HCT116 (cell line): ENCODE results near the gene KCNH2. TPM values are rescaled to one million over a fixed set of nuclear protein-coding genes. Genes with fewer than 3 reads are reported as not detected.

Experiments used
- ATAC-seq: fragments of 200-7000 bp; cut with Tn5 transposase; 2 replicates; pipeline ENCODE4 v1.9.1; 2020; ENCODE audit warnings: mild to moderate bottlenecking, moderate library complexity
- BruUV-seq: library from RNA; stranded (reverse); fragments of 400-500 nt; replicated peaks from 2 replicates; lab custom pipeline; 2021; lab: Mats Ljungman, UMichigan
- CTCF ChIA-PET: fragments of 300-600 bp; sonication (Branson Sonifier 250); formaldehyde crosslinking; loops from one replicate; lab custom pipeline; 2021; ENCODE audit warnings: antibody characterized with exemption; lab: Charles Lee
- POLR2A ChIA-PET: fragments of 300-600, 350-600 bp; sonication (Branson Sonifier 250); formaldehyde crosslinking; loops from one replicate; lab custom pipeline; 2021; ENCODE audit warnings: antibody characterized with exemption; lab: Charles Lee
- RAD21 ChIA-PET, 2 experiments: fragments of 300-600 bp; sonication (Branson Sonifier 250); formaldehyde crosslinking; loops; one replicate each; lab custom pipeline; 2023; ENCODE audit warnings: low total read pairs in 2 of 2; ENCODE audit not compliant: uncharacterized antibody in 2 of 2, unreplicated experiment in 2 of 2, low non-redundant PET in 1 of 2; lab: Charles Lee
- DNase-seq: peaks from one replicate; pipeline ENCODE4 v3.0.0-alpha.2; 2010; ENCODE audit warnings: low read depth, low spot score
- H2AFZ ChIP-seq: fragments of 200-600 bp; shearing (Covaris generic), sonication (generic); 2 replicates; pipeline ENCODE4 v1.6.1; 2017; ENCODE audit warnings: low read depth, mixed run types, mixed read lengths, antibody characterized with exemption, low read length; ENCODE audit not compliant: poor library complexity, severe bottlenecking
- H3K27ac ChIP-seq: 2 replicates; pipeline ENCODE4 v1.5.1; 2012; ENCODE audit warnings: low read depth, low read length
- H3K27me3 ChIP-seq: fragments of 200-600 bp; sonication (generic); 2 replicates; pipeline ENCODE4 v1.6.1; 2016; ENCODE audit warnings: mixed run types, low read length, mixed read lengths; ENCODE audit not compliant: insufficient read depth
- H3K36me3 ChIP-seq, 2 experiments: fragments of 200-500 bp in 1 of 2; fragments of 200-600 bp in 1 of 2; sonication (Bioruptor generic) in 1 of 2; sonication (generic) in 1 of 2; 2 replicates each; pipeline versions ENCODE4 v1.5.1 to v1.6.1; 2014 to 2016; ENCODE audit warnings: low read length in 2 of 2, inconsistent platforms in 1 of 2, mixed read lengths in 1 of 2, mixed run types in 1 of 2; ENCODE audit not compliant: insufficient read depth in 2 of 2, control insufficient read depth in 1 of 2
- H3K4me1 ChIP-seq, 2 experiments: fragments of 200-600 bp in 1 of 2; sonication (generic) in 1 of 2; 2 replicates each; pipeline versions ENCODE4 v1.5.1 to v1.6.1; 2012 to 2017; ENCODE audit warnings: low read length in 2 of 2, inconsistent platforms in 1 of 2, mild to moderate bottlenecking in 1 of 2, mixed read lengths in 1 of 2, mixed run types in 1 of 2, moderate library complexity in 1 of 2; ENCODE audit not compliant: insufficient read depth in 2 of 2, control insufficient read depth in 1 of 2
- H3K4me2 ChIP-seq: fragments of 200-600 bp; sonication (generic); 2 replicates; pipeline ENCODE4 v1.6.1; 2017; ENCODE audit warnings: mixed run types, low read length, mixed read lengths
- H3K4me3 ChIP-seq, 2 experiments: fragments of 200-600 bp in 1 of 2; sonication (generic) in 1 of 2; replicated peaks in 1 of 2; 2 replicates each; pipeline ENCODE4 v1.5.1; 2011 to 2016; ENCODE audit warnings: low read length in 2 of 2, control low read depth in 1 of 2, low read depth in 1 of 2, mild to moderate bottlenecking in 1 of 2, mixed read lengths in 1 of 2, mixed run types in 1 of 2
- H3K79me2 ChIP-seq: fragments of 200-600 bp; sonication (generic); 2 replicates; pipeline ENCODE4 v1.6.1; 2017; ENCODE audit warnings: mild to moderate bottlenecking, mixed run types, low read length, moderate library complexity, mixed read lengths; ENCODE audit not compliant: insufficient read depth
- H3K9ac ChIP-seq: fragments of 200-600 bp; sonication (generic); 2 replicates; pipeline ENCODE4 v1.6.1; 2016; ENCODE audit warnings: low read length, mixed read lengths
- H3K9me2 ChIP-seq: fragments of 200-600 bp; sonication (generic), shearing (Covaris generic); 2 replicates; pipeline ENCODE4 v1.6.1; 2017; ENCODE audit warnings: mixed run types, mild to moderate bottlenecking, moderate library complexity; ENCODE audit not compliant: insufficient read depth
- H3K9me3 ChIP-seq, 2 experiments: fragments of 200-500 bp in 1 of 2; fragments of 200-600 bp in 1 of 2; sonication (Bioruptor generic) in 1 of 2; sonication (generic) in 1 of 2; 2 replicates each; pipeline ENCODE4 v1.6.1; 2014 to 2017; ENCODE audit warnings: low read length in 2 of 2, mixed read lengths in 2 of 2, inconsistent platforms in 1 of 2, low read depth in 1 of 2, mild to moderate bottlenecking in 1 of 2, mixed run types in 1 of 2, moderate library complexity in 1 of 2; ENCODE audit not compliant: control insufficient read depth in 1 of 2, insufficient read depth in 1 of 2
- H4K20me1 ChIP-seq: fragments of 200-600 bp; sonication (generic), shearing (Covaris generic); 2 replicates; pipeline ENCODE4 v1.6.1; 2017; ENCODE audit warnings: mixed run types, mild to moderate bottlenecking, moderate library complexity; ENCODE audit not compliant: insufficient read depth
- CEBPB ChIP-seq: IDR thresholded peaks from 2 replicates; pipeline ENCODE4 v1.6.1; 2012; ENCODE audit warnings: low read depth
- ELF1 ChIP-seq: IDR thresholded peaks from 2 replicates; pipeline ENCODE4 v1.6.1; 2012; ENCODE audit warnings: low read depth, borderline replicate concordance
- ZNF274 ChIP-seq: fragments of 200-500 bp; sonication (Bioruptor generic); IDR thresholded peaks from 2 replicates; pipeline ENCODE4 v1.6.1; 2014; ENCODE audit warnings: mild to moderate bottlenecking, low read depth, low read length, inconsistent platforms
- intact Hi-C: fragments of 100-400 bp; cut with micrococcal nuclease; formaldehyde crosslinking; loops from 2 replicates; pipeline ENCODE4 v1.10.0; 2022
- total RNA-seq: library from RNA; stranded (reverse); gene quantifications from one replicate; pipeline ENCODE4 v1.2.1, GENCODE V29; 2021; ENCODE audit not compliant: unreplicated experiment
- TF ChIP-seq, protein P1 (sequence below): IDR thresholded peaks from 2 replicates; pipeline ENCODE4 v1.6.1; 2011; ENCODE audit warnings: mild to moderate bottlenecking, low read length, moderate library complexity; ENCODE audit not compliant: insufficient replicate concordance; ENCODE audit errors: extremely low read depth

The KCNH2 gene
- total RNA-seq, 1 experiment from 2014 or later, result 9.7 TPM

DNA sequence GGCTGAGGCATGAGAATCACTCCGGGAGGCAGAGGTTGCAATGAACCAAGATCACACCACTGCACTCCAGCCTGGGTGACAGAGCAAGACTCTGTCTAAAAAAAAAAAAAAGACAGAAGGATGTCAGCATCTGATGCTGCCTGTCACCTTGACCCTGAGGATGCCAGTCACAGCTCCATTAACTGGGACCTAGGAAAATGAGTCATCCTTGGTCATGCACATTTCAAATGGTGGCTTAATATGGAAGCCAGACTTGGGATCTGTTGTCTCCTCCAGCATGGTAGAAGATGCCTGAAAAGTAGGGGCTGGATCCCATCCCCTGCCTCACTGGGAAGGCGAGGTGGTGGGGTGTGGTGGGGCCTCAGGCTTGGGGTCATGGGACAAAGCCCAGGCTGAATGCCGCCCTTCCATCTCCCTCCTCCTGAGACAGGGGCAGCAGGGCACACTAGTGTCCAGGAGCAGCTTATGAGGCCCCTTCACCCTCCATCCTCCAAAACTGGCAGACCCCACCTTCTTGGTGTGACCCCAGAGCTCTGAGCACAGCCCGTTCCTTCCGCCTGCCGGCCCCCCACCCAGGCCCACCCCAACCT, 14.0 kb upstream of the KCNH2 start:
- Histone ChIP-seq H3K79me2 (no peaks in the 10 kb centered on the region), H3K4me3 (no peak overlapping the region), H3K36me3 (no peaks in the 10 kb centered on the region), H3K9me2 (no peaks in the 10 kb centered on the region), H4K20me1 (no peaks in the 10 kb centered on the region), H3K4me1 (peaks cover 0 to 25% of the 10 kb centered on the region in 2 experiments; a peak in 2 of 4 replicates), H3K27me3 (no peaks in the 10 kb centered on the region), H3K9ac (no peak overlapping the region), H3K9me3 (peaks cover 8 to 31% of the 10 kb centered on the region in 2 experiments; a peak in 2 of 4 replicates), H3K27ac (no peak overlapping the region), H2AFZ (no peak overlapping the region), H3K4me2 (peak overlapping the region; percentile 19; the same call in 1 of the 2 replicates)
- ATAC-seq (no peak), DNase-seq (no peak)
- ChIA-PET POLR2A (no interaction called here), RAD21 (no interaction called here), CTCF (interaction anchor here (2.0 to 3.9 kb wide), 2 partner anchors 17 to 36 kb away, joined by 6 to 21 read pairs; partner anchors contain the start of gene ABCB8)
- intact Hi-C loops, result no loop called here
- TF ChIP-seq ELF1, result no peak
- no peak for TF ChIP-seq CEBPB
- no peak for TF ChIP-seq ZNF274
- TF ChIP-seq, protein P1, sequence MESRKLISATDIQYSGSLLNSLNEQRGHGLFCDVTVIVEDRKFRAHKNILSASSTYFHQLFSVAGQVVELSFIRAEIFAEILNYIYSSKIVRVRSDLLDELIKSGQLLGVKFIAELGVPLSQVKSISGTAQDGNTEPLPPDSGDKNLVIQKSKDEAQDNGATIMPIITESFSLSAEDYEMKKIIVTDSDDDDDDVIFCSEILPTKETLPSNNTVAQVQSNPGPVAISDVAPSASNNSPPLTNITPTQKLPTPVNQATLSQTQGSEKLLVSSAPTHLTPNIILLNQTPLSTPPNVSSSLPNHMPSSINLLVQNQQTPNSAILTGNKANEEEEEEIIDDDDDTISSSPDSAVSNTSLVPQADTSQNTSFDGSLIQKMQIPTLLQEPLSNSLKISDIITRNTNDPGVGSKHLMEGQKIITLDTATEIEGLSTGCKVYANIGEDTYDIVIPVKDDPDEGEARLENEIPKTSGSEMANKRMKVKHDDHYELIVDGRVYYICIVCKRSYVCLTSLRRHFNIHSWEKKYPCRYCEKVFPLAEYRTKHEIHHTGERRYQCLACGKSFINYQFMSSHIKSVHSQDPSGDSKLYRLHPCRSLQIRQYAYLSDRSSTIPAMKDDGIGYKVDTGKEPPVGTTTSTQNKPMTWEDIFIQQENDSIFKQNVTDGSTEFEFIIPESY, result no peak
- no TSS peak for BruUV-seq
